ENCODE results near the gene COL27A1.
"Not testable (repeated sequence)": the region's sequence is repeated elsewhere in the genome, so short reads cannot be mapped to it uniquely, and the experiment has no call there.

The COL27A1 gene

DNA sequence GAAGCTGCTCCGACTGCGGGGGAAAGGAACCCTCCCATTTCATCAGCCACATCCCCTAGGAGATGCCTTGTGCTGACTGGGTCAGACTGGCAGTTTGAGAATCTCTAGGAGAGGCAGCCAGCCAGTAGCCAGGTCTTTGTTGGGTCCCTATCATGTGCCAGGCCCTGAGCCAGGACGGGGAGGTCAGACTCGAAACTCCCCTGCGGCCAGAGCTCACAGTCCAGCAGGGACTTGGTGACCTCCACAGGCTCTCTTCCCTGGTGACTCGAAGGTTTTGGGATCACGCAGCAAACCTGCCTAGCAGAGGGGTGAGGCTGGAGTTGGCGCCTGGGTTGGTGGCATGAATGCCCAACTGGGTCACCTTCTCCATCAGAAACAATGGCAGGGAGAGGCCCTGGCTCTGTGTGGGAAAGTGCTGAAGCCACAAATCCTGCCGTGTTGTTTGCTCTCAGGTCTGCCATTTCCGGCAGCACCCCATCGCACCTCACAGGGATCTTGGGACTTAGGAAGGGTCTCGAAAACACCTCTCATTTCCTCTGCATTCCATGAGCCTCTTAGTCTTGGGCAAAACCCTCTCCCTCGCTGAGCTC, 153.1 kb downstream of the COL27A1 start:
- no peak for DNase-seq (ENCODE audit: low spot score)

DNA sequence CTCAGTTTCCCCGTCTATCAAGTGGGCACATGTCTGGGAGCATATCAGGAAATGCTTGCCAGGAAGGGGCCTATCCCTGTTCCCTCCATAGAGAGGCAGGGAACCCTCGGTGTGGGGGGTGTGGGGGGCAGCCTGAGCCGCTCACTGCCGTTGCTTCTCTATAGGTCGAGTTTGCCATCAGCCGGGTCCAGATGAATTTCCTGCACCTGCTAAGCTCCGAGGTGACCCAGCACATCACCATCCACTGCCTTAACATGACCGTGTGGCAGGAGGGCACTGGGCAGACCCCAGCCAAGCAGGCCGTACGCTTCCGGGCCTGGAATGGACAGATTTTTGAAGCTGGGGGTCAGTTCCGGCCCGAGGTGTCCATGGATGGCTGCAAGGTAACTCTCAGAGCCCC, 153.8 kb downstream of the COL27A1 start:
- DNase-seq (ENCODE audit: low spot score), result no peak

DNA sequence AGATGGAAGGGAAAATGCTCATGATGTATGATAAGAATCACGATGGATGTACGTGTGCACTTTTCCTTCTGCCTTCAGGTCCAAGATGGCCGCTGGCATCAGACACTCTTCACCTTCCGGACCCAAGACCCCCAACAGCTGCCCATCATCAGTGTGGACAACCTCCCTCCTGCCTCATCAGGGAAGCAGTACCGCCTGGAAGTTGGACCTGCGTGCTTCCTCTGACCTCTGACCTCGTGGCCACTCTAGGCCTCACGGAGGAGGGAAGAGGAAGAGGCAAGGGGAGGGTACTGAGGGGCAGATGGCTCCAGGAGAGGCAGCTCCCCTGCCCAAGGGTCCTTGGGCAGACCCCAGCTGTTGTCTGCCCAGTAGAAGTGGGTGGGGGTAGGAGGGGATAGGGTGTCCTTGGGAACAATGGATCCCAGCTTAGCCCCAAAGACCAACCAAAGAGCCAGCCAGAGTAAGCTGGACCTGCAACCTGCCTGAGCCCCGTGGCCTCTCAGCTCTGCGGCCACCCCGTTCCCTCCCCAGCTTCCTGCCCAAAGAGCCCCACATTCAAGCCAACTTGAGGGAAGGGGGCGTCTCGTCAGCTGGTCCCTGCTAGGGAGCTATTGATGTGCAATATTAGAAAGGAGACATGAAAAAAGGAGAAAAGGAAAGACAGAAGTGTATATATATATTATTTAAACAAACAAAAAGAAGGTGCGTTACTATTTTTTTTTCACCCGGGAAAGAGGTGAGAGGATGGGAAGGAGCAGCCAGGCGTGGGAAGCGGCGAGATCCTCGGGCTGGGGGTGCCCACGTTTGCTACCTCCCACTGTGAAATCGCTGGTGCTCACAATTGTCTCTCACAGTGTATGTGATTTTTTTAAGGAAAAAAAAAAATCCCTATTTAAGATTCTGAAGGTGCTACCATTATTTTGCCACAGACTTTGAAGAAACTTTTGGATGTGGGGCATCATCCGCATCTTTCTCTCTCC, 155.4 kb downstream of the COL27A1 start:
- no peak for DNase-seq (ENCODE audit: low spot score)

DNA sequence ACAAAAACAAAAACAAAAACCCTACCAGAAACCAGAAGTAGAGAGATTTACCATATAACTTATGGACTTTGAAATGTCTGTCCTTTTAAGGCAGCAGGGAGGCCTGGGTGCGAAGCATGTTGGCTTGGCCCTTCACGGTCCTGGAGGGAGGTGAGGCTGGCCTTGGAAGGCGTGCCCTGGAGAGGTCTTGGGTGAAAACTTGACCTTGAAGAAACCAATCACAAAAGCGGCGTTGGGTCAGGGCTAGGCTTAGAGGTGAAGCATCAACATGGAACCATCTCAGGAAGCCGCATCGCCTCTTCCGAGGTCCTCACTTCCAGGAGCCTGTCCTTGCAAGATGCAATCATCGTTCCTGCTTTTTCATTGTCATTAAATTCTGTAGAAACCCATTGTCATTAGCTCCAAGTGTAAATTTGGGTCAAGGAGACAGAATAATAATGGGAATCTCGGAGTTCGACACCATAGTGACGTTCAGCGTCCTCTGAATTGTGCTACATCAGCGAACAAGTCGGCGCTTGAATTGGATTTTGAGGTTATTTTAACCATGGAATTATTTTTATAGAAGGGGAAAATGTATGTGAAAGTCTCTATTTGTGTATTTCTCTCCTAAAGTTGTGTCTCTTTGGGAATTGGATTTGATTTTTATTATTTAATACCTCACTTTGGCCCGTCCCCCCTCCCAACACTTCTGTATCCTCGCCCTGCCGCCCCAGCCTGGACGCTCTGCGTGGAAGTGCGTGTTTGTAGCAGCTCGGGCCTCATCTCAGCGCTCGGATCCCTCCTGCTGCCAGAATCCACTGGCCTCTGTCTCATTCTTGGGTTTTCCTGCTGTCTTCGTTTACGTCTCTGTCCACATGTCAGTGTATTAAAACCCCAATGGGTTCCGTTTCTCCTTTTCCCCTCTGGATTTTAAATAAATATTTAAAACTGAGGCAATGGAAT, 156.5 kb downstream of the COL27A1 start:
- DNase-seq (ENCODE audit: low spot score), result no peak

DNA sequence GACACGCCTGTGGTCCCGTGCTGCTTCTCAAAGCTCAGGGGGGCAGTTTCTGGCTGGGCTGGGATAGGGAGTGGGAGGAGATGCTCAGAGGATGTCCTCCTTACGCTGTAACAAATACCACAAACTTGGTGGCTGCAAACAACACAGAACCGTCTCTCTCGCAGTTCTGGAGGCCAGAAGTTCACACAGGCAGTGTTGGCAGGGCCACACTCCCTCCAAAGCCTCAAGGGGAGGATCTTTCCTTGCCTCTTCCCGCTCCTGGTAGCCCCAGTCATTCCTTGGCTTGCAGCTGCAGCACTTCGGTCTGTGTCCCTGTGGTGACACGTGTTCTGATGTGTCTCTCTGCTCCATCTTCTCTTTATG, 157.2 kb downstream of the COL27A1 start:
- DNase-seq (ENCODE audit: low spot score), result no peak

DNA sequence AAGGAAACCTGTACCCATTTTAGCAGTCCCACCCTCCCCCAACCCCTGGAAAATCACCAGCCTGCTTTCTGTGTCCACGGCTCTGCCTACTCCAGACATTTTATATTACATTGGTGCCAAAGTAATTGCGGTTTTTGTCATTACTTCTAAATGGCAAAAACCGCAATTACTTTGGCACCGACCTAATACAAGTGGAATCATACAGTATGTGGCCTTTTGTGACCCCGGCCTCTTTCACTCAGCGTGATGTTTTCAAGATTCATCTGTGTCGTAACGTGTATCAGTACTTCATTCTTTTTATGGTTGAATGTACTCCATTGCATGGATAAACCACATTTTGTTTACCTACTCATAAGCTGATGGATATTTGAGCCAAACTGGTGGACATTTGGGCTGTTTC, 157.8 kb downstream of the COL27A1 start:
- no peak for DNase-seq (ENCODE audit: low spot score)

DNA sequence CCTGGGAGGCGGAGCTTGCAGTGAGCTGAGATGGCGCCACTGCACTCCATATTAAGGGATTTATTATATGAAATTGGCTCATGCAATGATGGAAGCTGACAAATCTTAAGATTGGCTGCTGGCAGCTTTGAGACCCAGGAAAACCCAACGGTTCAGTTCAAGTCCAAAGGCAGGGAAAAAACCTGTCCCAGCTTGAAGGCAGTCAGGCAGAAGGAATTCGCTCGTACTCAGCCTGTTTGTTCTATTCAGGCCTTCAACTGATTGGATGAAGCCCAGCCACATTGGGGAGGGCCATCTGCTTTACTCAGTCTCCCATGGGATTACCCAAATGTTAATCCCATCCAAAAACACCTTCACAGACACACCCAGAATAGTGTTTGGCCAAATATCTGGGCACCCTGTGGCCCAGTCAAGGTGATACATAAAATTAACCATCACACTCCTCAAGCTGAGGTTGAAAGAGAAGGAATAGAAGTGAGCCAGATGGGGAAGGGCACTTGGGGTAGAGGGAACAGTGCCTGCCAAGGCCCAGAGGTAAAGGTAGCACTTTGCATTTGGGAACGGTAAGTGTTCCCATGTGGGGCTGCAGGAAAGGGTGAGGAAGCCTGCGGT, 159.0 kb downstream of the COL27A1 start:
- DNase-seq (ENCODE audit: low spot score), result no peak

DNA sequence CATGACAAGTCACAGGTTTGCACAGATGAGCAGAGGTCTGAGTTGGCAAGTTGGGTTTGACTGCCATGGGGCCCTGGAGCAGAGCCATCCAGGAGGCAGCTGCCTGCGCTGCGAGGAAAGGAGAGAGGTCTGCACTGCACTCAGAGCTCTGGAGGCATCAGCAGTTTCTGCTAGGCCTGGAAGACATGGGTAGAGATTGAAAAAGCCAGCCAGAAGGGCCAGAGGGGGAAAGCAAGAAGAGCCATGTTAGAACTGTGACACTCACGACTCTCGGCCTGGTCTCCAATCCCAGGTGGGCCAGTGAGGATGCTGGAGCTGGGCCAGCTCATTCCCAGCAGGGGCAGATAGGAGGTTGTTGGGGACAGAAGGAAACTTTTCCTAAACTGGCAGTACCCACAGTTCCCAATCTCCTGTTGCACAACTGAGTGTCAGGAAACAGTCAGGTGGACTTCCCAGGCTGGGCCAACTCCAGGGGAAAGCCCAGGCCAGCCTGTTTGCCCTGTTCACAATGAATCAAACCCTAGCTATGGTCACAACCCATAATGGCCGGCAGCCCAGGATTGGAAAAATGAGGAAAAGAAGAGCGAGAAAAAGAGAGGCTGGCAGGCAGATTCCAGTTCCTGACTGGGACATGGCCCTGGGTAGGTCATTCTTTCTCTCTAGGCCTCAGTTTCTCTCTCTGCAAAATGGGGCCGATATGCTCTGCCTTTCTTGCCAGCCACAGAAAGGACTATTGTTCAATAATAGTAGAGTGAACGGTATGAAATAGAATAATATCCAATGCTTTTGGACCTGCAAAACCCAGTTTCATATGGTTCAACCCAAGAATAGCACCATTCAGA, 159.8 kb downstream of the COL27A1 start:
- no peak for DNase-seq (ENCODE audit: low spot score)

DNA sequence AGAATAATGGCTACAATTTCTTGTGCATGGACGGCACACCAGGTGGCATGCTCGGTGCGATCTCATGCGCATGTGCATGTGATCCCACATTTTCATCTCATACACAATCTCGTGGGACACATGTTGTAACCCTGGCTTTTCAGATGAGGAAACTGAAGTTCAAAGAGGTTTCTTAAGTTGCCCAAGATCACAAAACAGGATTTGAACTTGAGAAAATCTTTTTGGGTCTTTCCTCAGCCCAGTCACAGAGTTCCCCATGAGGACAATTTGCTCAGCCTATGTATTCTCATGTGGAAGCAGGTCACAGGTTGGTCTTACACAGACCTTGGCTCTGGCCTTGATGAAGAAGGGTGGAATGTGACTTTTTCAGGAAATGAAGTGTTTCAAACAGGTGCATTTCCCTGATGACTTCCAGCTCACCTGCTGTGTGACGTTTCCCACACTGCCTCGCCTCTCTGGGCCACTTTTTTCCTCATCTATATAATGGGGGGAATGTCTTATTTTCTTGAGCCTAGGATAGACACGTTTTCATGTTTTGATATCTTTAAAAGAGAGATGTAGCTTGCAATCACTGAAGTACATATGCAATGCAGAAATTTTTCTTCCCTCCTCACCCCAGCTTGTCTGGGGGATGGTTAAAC, 160.5 kb downstream of the COL27A1 start:
- DNase-seq (ENCODE audit: low spot score), result no peak

DNA sequence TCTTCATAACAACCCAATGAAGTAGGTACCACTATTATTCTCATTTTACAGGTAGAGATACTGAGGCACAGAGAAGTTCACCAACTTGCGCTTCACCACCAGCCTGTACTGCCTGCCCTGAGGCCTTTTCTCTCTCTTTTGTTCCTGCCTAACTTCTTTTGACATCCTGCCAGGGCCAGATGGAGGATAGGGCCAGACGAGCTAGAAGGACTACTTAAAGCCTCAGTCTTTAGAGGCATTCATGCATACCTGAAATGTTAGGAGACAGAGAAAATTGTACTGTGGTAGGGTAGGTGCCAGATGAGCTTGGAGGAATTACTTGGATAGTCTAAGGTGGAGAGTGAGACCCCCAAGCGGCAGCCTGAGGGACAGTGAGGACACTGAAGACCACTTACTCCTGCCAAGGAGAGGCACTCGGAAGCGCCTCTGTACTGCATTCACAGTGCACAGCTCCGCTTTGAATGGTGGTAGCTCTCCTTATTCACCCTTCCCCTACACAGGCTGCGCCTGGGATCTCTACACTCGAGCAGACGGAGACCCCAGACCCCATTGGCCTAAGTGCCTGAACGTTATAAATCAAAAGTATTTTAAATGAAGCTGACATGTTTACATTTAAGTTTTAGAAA, 161.4 kb downstream of the COL27A1 start:
- DNase-seq (ENCODE audit: low spot score), result no peak

DNA sequence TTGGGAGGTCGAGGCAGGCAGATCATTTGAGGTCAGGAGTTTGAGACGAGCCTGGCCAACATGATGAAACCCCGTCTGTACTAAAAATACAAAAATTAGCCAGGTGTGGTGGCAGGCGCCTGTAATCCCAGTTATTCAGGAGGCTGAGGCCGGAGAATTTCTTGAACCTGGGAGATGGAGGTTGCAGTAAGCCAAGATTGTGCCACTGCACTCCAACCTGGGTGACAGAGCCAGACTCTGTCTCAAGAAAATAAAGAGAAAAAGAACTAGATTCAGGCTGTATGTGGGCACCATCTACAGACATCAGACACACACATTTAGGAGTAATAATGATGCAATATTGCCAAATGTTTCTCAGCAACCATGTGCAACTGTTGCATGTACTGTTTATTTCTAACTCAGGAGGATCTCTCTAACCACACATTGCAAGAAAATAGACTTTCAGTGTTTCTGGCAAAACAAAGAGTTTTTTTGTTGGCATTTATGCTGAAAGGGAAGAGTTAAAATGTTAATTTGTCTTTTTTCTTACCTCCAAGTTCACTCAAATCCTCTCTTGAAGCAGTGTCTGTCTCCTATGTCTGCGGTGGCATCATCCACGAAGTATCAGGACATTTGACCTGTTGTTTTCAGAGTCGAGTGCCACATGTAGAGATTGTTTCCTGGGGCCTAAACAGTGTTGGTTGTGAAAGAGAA, 162.5 kb downstream of the COL27A1 start:
- no peak for DNase-seq (ENCODE audit: low spot score)

DNA sequence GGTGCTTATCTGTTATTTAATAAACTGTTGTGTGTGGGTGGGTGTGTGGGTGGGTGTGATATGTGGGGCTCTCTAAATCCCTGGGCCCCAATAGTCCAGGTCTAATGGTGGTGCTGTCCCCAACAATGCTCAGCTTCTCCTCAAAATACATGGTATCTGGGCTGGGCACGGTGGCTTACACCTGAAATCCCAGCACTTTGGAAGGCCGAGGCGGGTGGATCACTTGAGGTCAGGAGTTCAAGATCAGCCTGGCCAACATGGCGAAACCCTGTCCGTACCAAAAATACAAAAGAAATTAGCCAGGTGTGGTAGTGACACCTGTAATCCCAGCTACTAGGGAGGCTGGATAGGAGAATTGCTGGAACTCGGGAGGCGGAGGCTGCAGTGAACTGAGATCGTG, 163.1 kb downstream of the COL27A1 start:
- no peak for DNase-seq (ENCODE audit: low spot score)

DNA sequence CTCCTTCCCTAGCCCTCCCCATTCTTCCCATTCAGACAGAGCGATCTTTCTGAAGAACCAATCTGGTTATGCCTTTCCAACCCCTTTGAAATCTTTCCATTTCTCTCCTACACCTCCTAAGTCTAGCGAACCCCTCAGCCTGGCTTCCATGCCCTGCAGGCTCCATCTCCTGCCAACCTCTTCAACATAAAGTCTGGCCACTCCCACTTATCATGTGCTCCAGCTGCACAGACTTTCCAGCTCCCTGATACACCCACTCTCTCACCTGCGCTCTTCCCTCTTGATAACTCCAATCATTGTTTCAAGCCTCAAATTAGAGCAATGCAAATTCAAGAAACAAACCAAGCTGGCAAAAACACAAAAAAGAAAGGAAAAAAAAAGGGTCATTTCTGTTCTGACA, 163.8 kb downstream of the COL27A1 start:
- DNase-seq (ENCODE audit: low spot score), result no peak

DNA sequence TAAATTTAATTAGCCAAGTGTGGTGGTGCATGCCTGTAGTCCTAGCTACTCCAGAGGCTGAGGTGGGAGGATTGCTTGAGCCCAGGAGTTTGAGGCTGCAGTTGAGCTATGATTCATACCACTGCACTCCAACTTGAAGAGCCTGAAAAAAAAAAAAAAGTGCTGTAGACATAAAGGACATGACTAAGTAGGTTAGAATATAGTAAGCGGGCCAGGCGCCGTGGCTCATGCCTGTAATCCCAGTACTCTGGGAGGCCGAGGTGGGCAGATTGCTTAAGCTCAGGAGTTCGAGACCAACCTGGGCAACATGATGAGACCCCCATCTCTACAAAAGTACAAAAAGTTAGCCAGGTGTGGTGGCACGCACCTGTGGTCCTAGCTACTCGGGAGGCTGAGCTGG, 165.4 kb downstream of the COL27A1 start:
- DNase-seq (ENCODE audit: low spot score), result not testable (repeated sequence)

DNA sequence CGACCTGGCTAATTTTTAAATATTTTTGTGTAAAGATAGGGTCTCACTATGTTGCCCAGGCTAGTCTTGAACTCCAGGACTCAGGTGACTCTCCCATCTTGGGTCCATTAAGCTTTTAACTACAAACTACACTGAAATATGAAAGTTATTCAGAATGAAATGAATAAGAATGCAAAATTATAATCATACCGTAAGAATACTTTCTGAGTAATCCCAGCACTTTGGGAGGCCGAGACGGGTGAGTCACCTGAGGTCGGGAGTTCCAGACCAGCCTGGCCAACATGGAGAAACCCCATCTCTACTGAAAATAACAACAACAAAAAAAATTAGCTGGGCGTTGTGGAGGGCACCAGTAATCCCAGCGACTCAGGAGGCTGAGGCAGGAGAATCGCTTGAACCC, 166.4 kb downstream of the COL27A1 start:
- DNase-seq (ENCODE audit: low spot score), result no peak

DNA sequence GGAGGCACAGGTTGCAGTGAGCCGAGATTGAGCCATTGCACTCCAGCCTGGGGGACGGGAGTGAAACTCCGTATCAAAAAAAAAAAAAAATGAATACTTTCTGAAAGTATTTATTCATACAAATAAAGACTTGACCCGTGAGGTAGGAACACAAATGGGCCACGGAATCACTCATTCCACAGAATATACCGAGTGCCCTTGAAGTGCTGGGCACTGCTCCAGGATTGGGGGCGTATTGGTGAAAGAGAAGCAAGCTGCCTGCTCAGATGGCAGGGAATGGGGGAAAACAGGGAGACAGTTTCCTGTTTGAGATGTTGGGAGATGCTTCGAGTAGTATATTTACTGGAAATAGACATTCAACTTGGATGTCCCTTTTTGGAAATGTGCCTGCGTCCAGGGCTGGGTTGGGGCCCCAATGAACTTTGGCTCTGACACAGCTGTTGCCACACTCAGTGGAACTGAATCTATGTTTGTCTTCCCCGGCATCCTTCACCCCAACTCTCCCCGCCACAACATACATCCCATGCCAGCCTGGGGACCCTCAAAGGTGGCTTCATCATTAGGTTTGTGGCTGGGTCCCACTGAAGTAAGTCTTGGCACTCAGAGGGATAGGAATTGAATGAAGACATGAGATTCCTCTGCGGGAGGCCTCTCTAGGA, 167.0 kb downstream of the COL27A1 start:
- not testable (repeated sequence) for DNase-seq (ENCODE audit: low spot score)

DNA sequence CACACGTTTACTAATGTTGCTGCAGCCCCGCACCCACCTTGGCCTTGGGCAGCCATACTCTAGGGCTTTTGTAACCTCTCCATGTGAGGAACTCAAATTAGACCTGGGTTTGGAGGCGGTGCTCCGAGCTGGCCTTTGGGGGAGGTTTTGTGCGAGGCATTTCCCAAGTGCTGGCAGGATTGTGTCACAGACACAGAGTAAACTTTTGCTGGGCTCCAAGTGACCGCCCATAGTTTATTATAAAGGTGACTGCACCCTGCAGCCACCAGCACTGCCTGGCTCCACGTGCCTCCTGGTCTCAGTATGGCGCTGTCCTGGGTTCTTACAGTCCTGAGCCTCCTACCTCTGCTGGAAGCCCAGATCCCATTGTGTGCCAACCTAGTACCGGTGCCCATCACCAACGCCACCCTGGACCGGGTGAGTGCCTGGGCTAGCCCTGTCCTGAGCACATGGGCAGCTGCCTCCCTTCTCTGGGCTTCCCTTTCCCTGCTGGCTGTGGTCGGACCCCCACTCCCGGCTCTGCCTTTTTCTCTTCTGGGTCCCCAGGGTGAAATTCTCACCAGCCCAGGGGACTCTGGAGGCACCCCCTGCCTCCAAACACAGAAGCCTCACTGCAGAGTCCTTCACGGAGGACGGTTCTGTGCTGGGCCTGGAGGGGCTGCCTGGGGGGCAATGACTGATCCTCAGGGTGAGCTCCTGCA, 167.6 kb downstream of the COL27A1 start, which contains the start of gene ORM1:
TSS of gene ORM1 (plus strand) at position 268 of the 701 bp plus-strand sequence. CDS start at position 304, 36 bp downstream.
- not testable (repeated sequence) for DNase-seq (ENCODE audit: low spot score)

DNA sequence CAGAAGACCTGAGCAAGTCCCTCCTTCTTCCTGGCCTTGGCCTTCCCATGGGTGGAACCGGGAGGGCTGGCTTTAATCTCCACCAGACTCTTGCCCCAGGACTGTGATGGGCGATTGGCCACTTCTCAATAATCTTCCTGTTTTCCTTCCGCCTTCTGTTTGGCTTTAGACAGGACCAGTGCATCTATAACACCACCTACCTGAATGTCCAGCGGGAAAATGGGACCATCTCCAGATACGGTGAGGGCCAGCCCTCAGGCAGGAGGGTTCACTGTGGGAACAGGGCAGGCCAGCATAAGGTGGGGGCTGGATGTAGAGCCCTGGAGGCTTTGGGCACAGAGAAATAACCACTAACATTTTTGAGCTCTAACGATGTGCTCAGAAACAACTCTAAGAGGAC, 168.5 kb downstream of the COL27A1 start:
- not testable (repeated sequence) for DNase-seq (ENCODE audit: low spot score)

All from globus pallidus (tissue), 1 donor.